ENCODE data around the gene REEP5.

REEP5 gene

DNA sequence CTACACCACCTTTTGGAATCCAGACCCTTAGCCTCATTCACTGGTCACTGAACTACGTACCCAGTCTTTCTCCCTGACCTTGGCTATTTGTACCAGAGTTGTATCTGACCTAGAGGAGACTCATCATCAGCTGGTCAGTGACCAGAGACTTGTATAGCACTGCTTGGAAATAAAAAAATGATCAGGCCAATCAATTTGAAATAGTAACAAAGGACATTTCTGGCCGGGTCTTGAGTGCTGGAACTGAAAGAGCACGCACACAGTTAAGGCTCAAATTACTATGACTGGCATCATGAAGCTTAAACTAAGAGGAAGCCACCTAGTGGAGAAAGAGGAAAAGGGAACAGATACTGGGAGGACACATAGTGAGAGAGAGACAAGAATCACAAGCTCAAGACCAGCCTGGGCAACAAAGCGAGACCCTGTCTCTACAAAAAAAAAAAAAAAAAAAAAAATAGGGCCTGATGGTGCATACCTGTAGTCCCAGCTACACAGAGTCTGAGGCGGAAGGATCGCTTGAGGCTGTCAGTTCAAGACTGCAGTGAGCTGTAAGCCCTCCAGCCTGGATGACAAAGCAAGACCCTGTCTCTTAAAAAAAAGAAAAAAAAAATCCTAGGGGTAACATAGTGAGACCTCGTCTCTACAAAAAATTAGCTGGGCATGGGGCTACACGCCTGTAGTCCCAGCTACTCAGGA is 73.8 kb downstream of the REEP5 start:
- DNase-seq (ENCODE audit: low read depth in 4 of 4, low spot score in 1 of 4): no peak

GRCh38 chr5:112847306-112847705 is 74.7 kb downstream of the REEP5 start:
- no peak for DNase-seq (ENCODE audit: low read depth in 4 of 4, low spot score in 1 of 4)

GRCh38 chr5:112846556-112846955 is 75.5 kb downstream of the REEP5 start:
- no peak for DNase-seq (ENCODE audit: low read depth in 4 of 4, low spot score in 1 of 4)

DNA sequence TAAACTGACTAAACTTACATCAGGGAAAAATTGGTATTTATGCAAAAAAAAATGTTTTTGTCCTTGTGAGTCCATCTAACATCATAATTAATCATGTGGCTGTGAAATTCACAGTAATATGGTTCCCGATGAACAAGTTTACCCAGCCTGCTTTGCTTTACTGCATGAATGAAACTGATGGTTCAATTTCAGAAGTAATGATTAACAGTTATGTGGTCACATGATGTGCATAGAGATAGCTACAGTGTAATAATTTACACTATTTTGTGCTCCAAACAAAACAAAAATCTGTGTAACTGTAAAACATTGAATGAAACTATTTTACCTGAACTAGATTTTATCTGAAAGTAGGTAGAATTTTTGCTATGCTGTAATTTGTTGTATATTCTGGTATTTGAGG is 77.5 kb downstream of the REEP5 start:
- DNase-seq (ENCODE audit: low read depth in 4 of 4, low spot score in 1 of 4): no peak

DNA sequence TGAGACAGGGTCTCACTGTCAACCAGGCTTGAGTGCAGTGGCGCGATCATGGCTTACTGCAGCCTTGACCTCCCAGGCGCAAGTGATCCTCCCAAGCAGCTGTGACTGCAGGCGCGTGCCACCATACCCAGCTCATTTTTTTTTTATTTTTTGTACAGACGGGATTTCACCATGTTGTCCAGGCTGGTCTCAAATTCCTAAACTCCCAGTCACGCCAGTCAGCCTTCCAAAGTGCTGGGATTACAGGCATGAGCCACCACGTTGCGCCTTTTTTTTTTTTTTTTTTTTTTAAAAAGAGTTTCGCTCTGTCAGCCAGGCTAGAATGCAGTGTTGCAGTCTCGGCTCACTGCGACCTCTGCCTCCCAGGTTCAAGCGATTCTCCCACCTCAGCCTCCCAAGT is 88.1 kb downstream of the REEP5 start:
- no peak for DNase-seq (ENCODE audit: low read depth in 4 of 4, low spot score in 1 of 4)

- DNase-seq (ENCODE audit: low read depth in 4 of 4, low spot score in 1 of 4): no peak
Measured at GRCh38 chr5:112830378-112830777, 91.6 kb downstream of the REEP5 start.
